NB4 (cell line): ENCODE results near the gene LILRA5.
"Not testable (repeated sequence)": the region's sequence is repeated elsewhere in the genome, so short reads cannot be mapped to it uniquely, and the experiment has no call there.

Experiments used
- CTCF ChIP-seq: IDR thresholded peaks from one replicate; pipeline ENCODE4 v1.5.1; 2012; ENCODE audit warnings: low read depth, low read length
- MAX ChIP-seq: IDR thresholded peaks from 2 replicates; pipeline ENCODE4 v1.6.1; 2011; ENCODE audit warnings: low read depth, low read length
- POLR2A ChIP-seq: IDR thresholded peaks from 2 replicates; pipeline ENCODE4 v1.6.1; 2011; ENCODE audit warnings: mild to moderate bottlenecking; ENCODE audit not compliant: insufficient read length; ENCODE audit errors: extremely low read depth

GRCh38 chr19:54322295-54322694 lies 9.3 kb upstream of the LILRA5 start:
- not testable (repeated sequence) for TF ChIP-seq POLR2A, CTCF, MAX
